HEK293T (cell line): Measurements from ENCODE around the gene CUX1.

Experiments
- ARNT ChIP-seq: fragments of 450-650 bp; IDR thresholded peaks from 2 replicates; pipeline ENCODE4 v1.6.1; 2017; ENCODE audit warnings: mild to moderate bottlenecking
- BHLHE40 ChIP-seq: fragments of 450-650 bp; IDR thresholded peaks from 2 replicates; pipeline ENCODE4 v1.6.1; 2016; ENCODE audit warnings: mild to moderate bottlenecking, moderate library complexity, borderline replicate concordance
- CTBP1 ChIP-seq: fragments of 450-650 bp; IDR thresholded peaks from 2 replicates; pipeline ENCODE4 v1.6.1; 2016; ENCODE audit warnings: borderline replicate concordance
- ELF4 ChIP-seq: fragments of 450-650 bp; IDR thresholded peaks from 2 replicates; pipeline ENCODE4 v1.6.1; 2017; ENCODE audit warnings: antibody characterized with exemption
- FOXA1 ChIP-seq: fragments of 450-650 bp; IDR thresholded peaks from 2 replicates; pipeline ENCODE4 v1.6.1; 2016; ENCODE audit warnings: mild to moderate bottlenecking
- FOXM1 ChIP-seq: fragments of 450-650 bp; IDR thresholded peaks from 2 replicates; pipeline ENCODE4 v1.6.1; 2017; ENCODE audit warnings: mild to moderate bottlenecking, borderline replicate concordance
- NFRKB ChIP-seq: fragments of 450-650 bp; IDR thresholded peaks from 2 replicates; pipeline ENCODE4 v1.6.1; 2016; ENCODE audit warnings: mild to moderate bottlenecking, moderate library complexity
- SP1 ChIP-seq: fragments of 450-650 bp; IDR thresholded peaks from 2 replicates; pipeline ENCODE4 v1.6.1; 2017
- SUZ12 ChIP-seq: fragments of 450-650 bp; IDR thresholded peaks from 2 replicates; pipeline ENCODE4 v1.6.1; 2016; ENCODE audit warnings: mild to moderate bottlenecking
- TARDBP ChIP-seq: fragments of 450-650 bp; IDR thresholded peaks from 2 replicates; pipeline ENCODE4 v1.6.1; 2016
- TF ChIP-seq, protein P1 (sequence below): fragments of 450-650 bp; IDR thresholded peaks from 2 replicates; pipeline ENCODE4 v1.6.1; 2016

- TF ChIP-seq BHLHE40 = no peak
- no peak for TF ChIP-seq SUZ12
- TF ChIP-seq FOXM1 = no peak
- TF ChIP-seq TARDBP = no peak
- TF ChIP-seq FOXA1 = no peak
- TF ChIP-seq SP1 = no peak
- TF ChIP-seq, protein P1, sequence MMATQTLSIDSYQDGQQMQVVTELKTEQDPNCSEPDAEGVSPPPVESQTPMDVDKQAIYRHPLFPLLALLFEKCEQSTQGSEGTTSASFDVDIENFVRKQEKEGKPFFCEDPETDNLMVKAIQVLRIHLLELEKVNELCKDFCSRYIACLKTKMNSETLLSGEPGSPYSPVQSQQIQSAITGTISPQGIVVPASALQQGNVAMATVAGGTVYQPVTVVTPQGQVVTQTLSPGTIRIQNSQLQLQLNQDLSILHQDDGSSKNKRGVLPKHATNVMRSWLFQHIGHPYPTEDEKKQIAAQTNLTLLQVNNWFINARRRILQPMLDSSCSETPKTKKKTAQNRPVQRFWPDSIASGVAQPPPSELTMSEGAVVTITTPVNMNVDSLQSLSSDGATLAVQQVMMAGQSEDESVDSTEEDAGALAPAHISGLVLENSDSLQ = no peak
- TF ChIP-seq NFRKB = no peak
- no peak for TF ChIP-seq ARNT
- no peak for TF ChIP-seq CTBP1
- TF ChIP-seq ELF4 = no peak
Observed at GRCh38 chr7:102184303-102184702, 366.9 kb downstream of the CUX1 start.
